Retinal pigment epithelial cell (primary cell): ENCODE data around the gene TAS2R39.
"Not testable (repeated sequence)": the region's sequence is repeated elsewhere in the genome, so short reads cannot be mapped to it uniquely, and the experiment has no call there.

Source experiments
- DNase-seq: peaks from one replicate; pipeline ENCODE4 v3.0.0-alpha.2; 2010; ENCODE audit warnings: low read depth
- H3K4me3 ChIP-seq: 2 replicates; pipeline ENCODE4 v1.5.1; 2011; ENCODE audit warnings: mild to moderate bottlenecking, low read length, control low read depth, moderate library complexity
- TF ChIP-seq, protein P1 (sequence below): conservative IDR thresholded peaks from 2 replicates; pipeline ENCODE4 v1.5.1; 2011; ENCODE audit warnings: low read depth, low read length, control low read depth, inconsistent platforms

The TAS2R39 gene

DNA sequence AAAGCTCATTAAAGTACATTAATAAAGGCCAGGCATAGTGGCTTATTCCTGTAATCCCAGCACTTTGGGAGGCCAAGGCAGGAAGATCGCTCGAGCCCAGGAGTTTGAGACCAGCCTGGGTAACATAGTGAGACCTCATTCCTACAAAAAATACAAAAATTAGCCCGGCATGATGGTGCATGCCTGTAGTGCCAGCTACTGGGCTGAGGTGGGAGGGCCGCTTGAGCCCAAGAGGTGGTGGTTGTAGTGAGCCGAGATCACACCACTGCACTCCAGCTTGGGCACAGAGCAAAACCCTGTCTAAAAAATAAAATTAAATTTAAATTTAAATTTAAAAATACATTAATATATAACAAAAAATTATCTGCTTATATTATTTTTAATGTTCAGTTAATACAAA is 7.1 kb upstream of the TAS2R39 start:
- TF ChIP-seq, protein P1, sequence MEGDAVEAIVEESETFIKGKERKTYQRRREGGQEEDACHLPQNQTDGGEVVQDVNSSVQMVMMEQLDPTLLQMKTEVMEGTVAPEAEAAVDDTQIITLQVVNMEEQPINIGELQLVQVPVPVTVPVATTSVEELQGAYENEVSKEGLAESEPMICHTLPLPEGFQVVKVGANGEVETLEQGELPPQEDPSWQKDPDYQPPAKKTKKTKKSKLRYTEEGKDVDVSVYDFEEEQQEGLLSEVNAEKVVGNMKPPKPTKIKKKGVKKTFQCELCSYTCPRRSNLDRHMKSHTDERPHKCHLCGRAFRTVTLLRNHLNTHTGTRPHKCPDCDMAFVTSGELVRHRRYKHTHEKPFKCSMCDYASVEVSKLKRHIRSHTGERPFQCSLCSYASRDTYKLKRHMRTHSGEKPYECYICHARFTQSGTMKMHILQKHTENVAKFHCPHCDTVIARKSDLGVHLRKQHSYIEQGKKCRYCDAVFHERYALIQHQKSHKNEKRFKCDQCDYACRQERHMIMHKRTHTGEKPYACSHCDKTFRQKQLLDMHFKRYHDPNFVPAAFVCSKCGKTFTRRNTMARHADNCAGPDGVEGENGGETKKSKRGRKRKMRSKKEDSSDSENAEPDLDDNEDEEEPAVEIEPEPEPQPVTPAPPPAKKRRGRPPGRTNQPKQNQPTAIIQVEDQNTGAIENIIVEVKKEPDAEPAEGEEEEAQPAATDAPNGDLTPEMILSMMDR, result no peak

DNA sequence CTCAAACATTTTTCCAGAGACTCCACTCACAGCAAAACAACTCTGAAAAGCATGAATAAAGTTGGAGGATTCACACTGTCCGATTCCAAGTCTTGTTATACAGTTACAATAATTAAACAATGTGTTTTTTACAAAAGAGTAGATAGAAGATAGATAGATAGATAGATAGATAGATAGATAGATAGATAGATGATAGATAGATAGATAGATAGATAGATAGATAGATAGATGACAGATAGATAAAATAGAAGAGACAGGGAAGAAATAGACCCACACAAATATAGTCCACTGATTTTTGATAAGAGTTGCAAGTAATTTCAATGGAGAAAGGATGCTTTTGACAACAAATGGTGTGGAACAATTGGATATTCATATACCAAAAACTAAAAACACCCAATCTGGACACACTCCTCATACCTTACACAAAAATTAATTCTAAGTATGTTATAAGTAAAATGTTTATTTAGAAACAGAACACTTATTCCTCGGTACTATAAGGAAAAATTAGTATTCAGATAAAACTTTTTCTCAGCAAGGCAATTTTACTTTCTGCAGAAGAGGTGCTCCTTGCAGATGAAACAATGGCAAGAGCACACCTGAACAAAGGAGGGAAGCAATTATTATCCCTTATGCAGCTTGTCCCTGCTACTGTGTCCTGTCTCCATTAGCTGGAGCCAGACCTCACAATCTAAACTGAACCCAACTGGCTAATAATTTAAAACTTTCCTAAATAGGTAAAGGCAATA is 5.7 kb upstream of the TAS2R39 start:
- TF ChIP-seq, protein P1, result no peak
- no peak for DNase-seq
- H3K4me3 ChIP-seq, result no peak overlapping the region

More for the DNA sequence above, 7.1 kb upstream of the TAS2R39 start:
- DNase-seq, result no peak
- no peak overlapping the region for H3K4me3 ChIP-seq

DNA sequence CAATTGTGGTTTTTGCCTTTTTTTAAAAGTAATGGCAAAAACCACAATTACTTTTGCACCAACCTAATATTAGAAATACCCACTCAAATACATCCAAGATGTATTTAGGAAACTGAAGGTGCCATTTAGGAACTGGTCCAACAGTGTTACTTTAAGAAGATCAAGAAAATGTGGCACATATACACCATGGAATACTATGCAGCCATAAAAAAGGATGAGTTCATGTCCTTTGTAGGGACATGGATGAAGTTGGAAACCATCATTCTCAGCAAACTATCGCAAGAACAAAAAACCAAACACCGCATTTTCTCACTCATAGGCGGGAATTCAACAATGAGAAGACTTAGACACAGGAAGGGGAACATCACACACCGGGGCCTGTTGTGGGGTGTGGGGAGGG is 2.4 kb upstream of the TAS2R39 start:
- not testable (repeated sequence) for H3K4me3 ChIP-seq, DNase-seq

DNA sequence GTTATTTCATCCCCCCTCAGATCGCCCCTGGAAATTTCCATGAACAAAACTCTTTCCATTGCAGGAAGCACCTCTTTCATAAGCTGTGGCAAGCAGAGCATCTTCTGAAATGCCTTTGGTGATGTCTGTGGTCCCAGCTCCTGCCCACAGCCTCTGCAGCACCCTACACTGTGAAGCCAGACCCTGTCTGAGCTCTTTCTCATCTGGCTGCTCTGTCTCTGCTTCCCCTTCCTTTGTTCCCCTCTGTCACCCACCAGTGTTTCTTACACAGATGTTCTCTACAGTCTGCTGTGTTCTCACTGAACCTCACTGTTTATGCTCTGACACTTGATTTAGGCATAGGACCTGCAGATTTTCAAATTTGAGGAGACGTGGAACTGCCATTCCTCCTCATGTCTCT is 1.9 kb upstream of the TAS2R39 start:
- no peak overlapping the region for H3K4me3 ChIP-seq
- no peak for DNase-seq
- TF ChIP-seq, protein P1, result no peak

DNA sequence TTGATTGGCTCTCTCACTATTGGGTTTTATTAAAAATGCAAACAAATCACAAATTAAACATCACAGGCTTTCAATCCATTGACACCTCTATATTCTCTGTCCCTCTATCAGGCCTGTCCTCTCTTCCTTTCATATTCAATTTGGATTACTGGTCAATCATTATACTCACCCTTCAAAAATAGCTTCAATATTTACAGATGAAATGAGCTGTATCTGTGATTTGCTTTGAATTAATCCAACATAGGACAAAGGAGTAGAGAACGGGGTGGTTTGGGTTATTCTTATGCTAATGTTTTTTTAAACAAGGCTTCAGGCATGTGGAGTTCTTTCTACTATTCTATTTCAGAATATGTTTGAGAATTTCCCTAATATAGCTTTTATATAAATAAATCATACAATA is 2.3 kb downstream of the TAS2R39 start:
- no peak overlapping the region for H3K4me3 ChIP-seq
- TF ChIP-seq, protein P1, result no peak
- no peak for DNase-seq

DNA sequence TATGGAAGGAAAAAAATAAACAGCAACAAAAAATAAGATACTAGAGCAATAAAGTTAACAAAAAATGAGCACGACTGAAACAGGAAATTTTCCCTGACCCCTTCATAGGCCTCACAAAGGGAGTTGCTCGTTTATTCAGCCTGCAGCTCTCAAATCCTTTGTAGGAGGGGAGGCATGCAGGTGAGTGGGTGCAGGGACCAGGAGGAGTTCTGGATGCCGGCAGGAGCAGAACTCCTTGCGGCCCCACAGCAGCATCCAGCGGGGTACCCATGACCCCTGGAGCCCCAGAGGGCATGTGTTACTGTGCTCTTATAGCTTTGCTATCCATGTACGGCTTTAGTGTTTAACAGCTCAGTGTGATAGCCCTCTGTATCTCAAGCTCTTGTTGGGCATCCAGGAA is 5.8 kb downstream of the TAS2R39 start:
- TF ChIP-seq, protein P1, result no peak
- H3K4me3 ChIP-seq, result no peak overlapping the region
- no peak for DNase-seq

DNA sequence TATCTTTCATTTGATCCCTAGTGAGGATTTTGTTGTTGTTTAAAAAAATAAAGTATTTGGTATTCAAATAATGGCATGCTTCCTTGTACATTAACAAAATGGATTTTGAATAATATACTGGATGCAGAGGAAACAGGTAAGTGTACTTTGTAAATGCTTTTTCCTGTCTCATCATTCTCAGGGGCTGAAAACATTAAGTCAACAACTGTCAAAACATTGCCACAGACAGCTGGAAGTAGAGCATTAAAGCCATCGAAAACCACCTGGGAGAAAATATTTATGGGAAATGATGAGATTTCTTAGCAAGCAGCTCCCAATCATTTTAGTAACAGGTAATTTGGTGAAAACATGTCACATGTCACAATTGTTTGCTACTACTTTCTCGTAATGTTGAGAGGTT is 10.7 kb downstream of the TAS2R39 start:
- no peak for DNase-seq
- H3K4me3 ChIP-seq, result no peak overlapping the region
- TF ChIP-seq, protein P1, result no peak
